ENCODE data around the gene SSBP3.

Gene SSBP3

GRCh38 chr1:54282101-54282847, 123.9 kb downstream of the SSBP3 start:
- DNase-seq = no peak

- DNase-seq = no peak
Measured at GRCh38 chr1:54280651-54281050, 125.5 kb downstream of the SSBP3 start.

- no peak for DNase-seq
Measured at GRCh38 chr1:54279457-54279856, 126.7 kb downstream of the SSBP3 start.

GRCh38 chr1:54278941-54279422, 127.2 kb downstream of the SSBP3 start:
- peak; percentile 31 for DNase-seq

GRCh38 chr1:54277451-54278341, 128.5 kb downstream of the SSBP3 start:
- no peak for DNase-seq

GRCh38 chr1:54276617-54277450, 129.4 kb downstream of the SSBP3 start:
- DNase-seq = no peak

- no peak for DNase-seq
Measured at GRCh38 chr1:54275349-54275748, 130.8 kb downstream of the SSBP3 start.

GRCh38 chr1:54274881-54275280, 131.3 kb downstream of the SSBP3 start:
- no peak for DNase-seq

GRCh38 chr1:54274448-54274847, 131.7 kb downstream of the SSBP3 start:
- no peak for DNase-seq

- peak; percentile 9 for DNase-seq
Measured at GRCh38 chr1:54273795-54274163, 132.4 kb downstream of the SSBP3 start.

GRCh38 chr1:54273092-54273794, 133.0 kb downstream of the SSBP3 start:
- peak; percentile 88 for DNase-seq

- DNase-seq = no peak
Measured at GRCh38 chr1:54272772-54273091, 133.5 kb downstream of the SSBP3 start.

GRCh38 chr1:54272134-54272533, 134.1 kb downstream of the SSBP3 start:
- no peak for DNase-seq

- DNase-seq = no peak
Measured at GRCh38 chr1:54271341-54271740, 134.9 kb downstream of the SSBP3 start.

- no peak for DNase-seq
Measured at GRCh38 chr1:54270543-54270942, 135.7 kb downstream of the SSBP3 start.

GRCh38 chr1:54268762-54269297, 137.4 kb downstream of the SSBP3 start:
- no peak for DNase-seq

- DNase-seq = no peak
Measured at GRCh38 chr1:54267815-54268761, 138.1 kb downstream of the SSBP3 start.

GRCh38 chr1:54266908-54267307, 139.3 kb downstream of the SSBP3 start:
- no peak for DNase-seq

- DNase-seq = no peak
Measured at GRCh38 chr1:54266195-54266594, 140.0 kb downstream of the SSBP3 start.

GRCh38 chr1:54265659-54266058, 140.5 kb downstream of the SSBP3 start:
- DNase-seq = no peak

GRCh38 chr1:54265126-54265525, 141.1 kb downstream of the SSBP3 start:
- no peak for DNase-seq

Data from HCEC 1CT (cell line).